ENCODE measurements around the gene ATP5F1D.
A peak's percentile ranks its signal among the peaks of the same experiment; 100 is the strongest.
"Not testable (repeated sequence)": the region's sequence is repeated elsewhere in the genome, so short reads cannot be mapped to it uniquely, and the experiment has no call there.

Gene ATP5F1D

DNA sequence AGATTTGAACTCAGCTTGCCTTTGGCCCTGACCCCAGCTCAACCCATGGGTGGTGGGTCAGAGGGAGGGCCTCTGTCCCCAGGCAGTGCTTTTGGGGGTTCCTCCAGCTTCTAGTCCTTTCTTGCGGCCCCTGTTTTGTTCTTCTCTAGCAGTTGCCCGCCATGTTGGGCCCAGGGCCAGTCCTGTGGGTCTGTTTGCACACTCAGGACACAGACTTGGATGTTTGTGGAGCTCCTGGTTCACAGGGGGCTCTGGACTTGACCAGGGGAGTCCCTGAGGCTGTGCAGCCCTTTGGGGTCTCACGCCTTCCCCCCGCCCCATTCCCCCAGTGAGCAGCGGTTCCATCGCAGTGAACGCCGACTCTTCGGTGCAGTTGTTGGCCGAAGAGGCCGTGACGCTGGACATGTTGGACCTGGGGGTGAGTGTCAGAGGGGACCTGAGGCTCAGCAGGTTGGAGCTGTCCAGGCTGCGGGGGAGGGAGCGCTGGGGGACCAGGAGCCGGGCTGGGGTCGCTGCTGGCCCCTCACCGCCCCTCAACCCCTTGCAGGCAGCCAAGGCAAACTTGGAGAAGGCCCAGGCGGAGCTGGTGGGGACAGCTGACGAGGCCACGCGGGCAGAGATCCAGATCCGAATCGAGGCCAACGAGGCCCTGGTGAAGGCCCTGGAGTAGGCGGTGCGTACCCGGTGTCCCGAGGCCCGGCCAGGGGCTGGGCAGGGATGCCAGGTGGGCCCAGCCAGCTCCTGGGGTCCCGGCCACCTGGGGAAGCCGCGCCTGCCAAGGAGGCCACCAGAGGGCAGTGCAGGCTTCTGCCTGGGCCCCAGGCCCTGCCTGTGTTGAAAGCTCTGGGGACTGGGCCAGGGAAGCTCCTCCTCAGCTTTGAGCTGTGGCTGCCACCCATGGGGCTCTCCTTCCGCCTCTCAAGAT lies 2.5 kb downstream of the ATP5F1D start:
- no peaks in the 10 kb centered on the region for H3K9me3 ChIP-seq (ENCODE audit: control insufficient read depth in 2 of 2, low read length in 2 of 2)
- peak overlapping the region; percentile 87 for H3K27ac ChIP-seq (ENCODE audit: low read length)
- peaks cover 74% of the 10 kb centered on the region for H3K4me1 ChIP-seq (ENCODE audit: control insufficient read depth, insufficient read depth, low read length)
- H3K4me3 ChIP-seq (ENCODE audit: low read length in 2 of 2) = peak overlapping the region in 1 of 2 donors; percentile 49
- no peaks in the 10 kb centered on the region for H3K27me3 ChIP-seq (ENCODE audit: control insufficient read depth in 1 of 2, insufficient read depth in 2 of 2, low read length in 2 of 2)
- H3K9ac ChIP-seq (ENCODE audit: low read length in 2 of 2) = peak overlapping the region; percentile 39 to 55
- H3K36me3 ChIP-seq (ENCODE audit: control insufficient read depth in 2 of 2, insufficient read depth in 2 of 2, low read length in 2 of 2) = no peaks in the 10 kb centered on the region

DNA sequence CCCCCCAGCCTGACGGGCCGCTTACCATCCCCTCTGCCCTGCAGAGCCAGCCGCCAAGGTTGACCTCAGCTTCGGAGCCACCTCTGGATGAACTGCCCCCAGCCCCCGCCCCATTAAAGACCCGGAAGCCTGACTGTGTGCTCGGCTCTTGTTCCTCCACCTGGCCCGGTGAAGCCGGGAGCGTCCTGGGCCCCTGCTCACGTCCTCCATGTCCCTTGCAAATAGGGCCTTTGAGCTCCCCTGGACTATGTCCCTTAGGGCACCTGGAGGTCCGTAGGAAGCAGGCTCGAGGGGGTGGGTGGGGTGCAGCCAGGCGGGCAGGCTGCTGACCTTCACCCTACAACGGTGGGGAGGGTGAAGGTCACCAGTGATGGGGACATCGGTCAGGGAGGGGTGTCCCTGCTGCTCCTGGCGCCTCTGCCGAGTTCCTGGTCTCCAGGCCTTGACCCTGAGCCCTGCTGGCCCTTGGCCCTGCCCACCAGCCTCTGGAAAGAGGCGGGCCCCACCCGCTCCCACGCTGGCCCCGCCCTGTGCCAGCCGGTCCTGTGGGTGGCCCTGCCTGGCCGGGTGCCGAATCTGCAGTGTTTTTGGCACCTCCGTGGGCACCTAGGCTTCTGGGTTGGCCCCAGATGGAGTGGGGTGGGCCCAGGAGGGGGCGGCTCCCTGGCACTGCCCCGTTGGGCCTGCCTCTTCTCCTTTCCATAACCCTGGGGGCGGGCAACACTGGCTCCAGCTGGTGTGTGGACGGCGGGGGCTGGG lies 3.3 kb downstream of the ATP5F1D start:
- Histone ChIP-seq H3K9ac (ENCODE audit: low read length in 2 of 2) (peak overlapping the region; percentile 29 to 39), H3K36me3 (ENCODE audit: control insufficient read depth in 2 of 2, insufficient read depth in 2 of 2, low read length in 2 of 2) (no peaks in the 10 kb centered on the region), H3K4me3 (ENCODE audit: low read length in 2 of 2) (peak overlapping the region in 1 of 2 donors; percentile 49), H3K4me1 (ENCODE audit: control insufficient read depth, insufficient read depth, low read length) (peaks cover 69% of the 10 kb centered on the region), H3K27ac (ENCODE audit: low read length) (peak overlapping the region; percentile 87), H3K27me3 (ENCODE audit: control insufficient read depth in 1 of 2, insufficient read depth in 2 of 2, low read length in 2 of 2) (no peaks in the 10 kb centered on the region), H3K9me3 (ENCODE audit: control insufficient read depth in 2 of 2, low read length in 2 of 2) (no peaks in the 10 kb centered on the region)

DNA sequence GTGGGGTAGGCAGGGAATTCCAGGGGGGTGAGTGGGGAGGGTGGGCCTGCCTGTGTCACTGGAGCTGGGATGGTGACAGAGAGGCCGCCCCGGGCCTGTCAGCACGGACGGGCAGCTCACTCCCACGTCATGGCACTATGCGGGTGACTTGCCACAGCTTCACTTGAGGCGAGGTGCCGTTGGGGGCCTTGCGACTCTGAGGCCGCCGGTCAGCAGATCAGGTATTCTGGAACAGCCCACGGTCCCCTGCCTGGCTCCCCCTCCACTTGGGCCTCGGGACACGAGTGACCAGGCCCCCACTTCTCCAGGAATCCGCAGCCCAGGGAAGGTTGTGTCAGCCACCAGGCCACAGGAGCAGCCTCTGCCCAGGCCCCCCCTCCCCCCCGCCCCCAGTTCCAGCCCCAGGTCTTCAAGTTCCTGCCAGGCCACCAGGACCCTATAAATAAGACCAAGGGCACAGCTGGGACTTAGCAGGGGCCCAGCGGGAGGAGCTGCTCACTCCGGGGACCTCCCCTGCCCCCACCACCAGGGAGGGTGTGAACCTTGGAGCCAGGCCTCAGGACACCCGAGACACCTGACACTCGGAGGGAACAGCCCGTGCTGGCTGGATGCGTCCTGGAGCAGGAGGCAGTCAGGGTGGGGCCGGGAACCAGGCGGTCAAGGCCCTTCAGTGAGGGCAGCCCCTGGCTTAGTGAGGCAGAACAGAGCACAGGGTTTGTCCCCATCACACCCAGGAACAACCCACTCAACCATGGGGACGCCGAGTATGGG lies 4.1 kb downstream of the ATP5F1D start:
- H3K4me1 ChIP-seq (ENCODE audit: control insufficient read depth, insufficient read depth, low read length) = peaks cover 61% of the 10 kb centered on the region
- H3K9me3 ChIP-seq (ENCODE audit: control insufficient read depth in 2 of 2, low read length in 2 of 2) = no peaks in the 10 kb centered on the region
- H3K36me3 ChIP-seq (ENCODE audit: control insufficient read depth in 2 of 2, insufficient read depth in 2 of 2, low read length in 2 of 2) = no peaks in the 10 kb centered on the region
- H3K9ac ChIP-seq (ENCODE audit: low read length in 2 of 2) = peak overlapping the region; percentile 28 to 55
- no peaks in the 10 kb centered on the region for H3K27me3 ChIP-seq (ENCODE audit: control insufficient read depth in 1 of 2, insufficient read depth in 2 of 2, low read length in 2 of 2)
- H3K27ac ChIP-seq (ENCODE audit: low read length) = peak overlapping the region; percentile 87
- H3K4me3 ChIP-seq (ENCODE audit: low read length in 2 of 2) = no peak overlapping the region

DNA sequence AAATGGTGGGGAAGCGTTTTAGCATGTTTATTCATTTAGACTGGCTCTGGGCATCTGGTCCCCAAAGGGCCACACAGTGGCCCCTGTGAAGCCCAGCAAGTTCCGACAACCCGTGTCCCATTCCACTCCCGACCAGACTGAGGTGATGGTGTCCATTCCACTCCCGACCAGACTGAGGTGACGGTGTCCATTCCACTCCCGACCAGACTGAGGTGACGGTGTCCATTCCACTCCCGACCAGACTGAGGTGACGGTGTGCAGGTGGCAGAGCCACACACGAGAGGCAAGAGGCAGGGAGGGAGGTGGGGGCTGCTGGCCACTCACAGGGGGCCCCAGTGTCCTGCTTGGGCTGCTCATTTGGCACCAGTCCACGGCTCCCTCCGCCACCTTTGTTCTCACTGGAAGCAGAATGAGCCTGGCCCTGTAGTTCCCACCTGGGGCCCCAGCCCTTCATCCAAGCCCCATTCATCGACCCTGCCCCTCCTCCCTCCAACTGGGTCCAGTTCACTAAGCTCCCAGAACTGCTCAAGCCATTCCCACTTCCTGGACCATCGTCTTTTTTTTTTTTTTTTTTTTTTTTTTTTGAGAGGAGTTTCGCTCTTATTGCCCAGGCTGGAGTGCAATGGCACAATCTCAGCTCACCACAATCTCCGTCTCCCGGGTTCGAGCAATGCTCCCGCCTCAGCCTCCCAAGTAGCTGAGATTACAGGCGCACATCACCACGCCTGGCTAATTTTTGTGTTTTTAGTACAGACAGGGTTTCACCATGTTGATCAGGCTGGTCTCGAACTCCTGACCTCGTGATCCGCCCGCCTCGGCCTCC lies 4.9 kb downstream of the ATP5F1D start:
- peaks cover 57% of the 10 kb centered on the region for H3K4me1 ChIP-seq (ENCODE audit: control insufficient read depth, insufficient read depth, low read length)
- peak overlapping the region in 1 of 2 donors; percentile 28 for H3K9ac ChIP-seq (ENCODE audit: low read length in 2 of 2)
- H3K27ac ChIP-seq (ENCODE audit: low read length) = peak overlapping the region; percentile 87
- H3K4me3 ChIP-seq (ENCODE audit: low read length in 2 of 2); H3K27me3 ChIP-seq (ENCODE audit: control insufficient read depth in 1 of 2, insufficient read depth in 2 of 2, low read length in 2 of 2); H3K9me3 ChIP-seq (ENCODE audit: control insufficient read depth in 2 of 2, low read length in 2 of 2); H3K36me3 ChIP-seq (ENCODE audit: control insufficient read depth in 2 of 2, insufficient read depth in 2 of 2, low read length in 2 of 2): not testable (repeated sequence)

DNA sequence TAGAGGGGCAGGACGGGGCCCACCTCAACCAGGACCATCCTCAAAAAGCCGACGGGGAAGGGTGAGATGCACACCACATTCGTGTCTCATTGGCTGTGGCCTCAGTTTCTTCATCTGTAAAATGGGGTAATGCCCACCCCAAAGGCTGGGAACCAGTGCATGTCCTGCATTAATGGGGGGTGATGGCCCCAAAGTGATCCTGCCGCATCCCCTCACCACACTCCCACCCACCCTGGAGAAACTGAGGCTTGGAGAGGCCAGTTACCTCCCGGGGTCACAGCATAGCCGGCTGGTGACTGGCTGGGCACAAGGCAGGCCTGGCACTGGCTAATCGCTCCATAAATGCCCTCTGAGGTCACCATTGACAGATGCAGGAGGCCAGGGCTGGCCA lies 6.2 kb downstream of the ATP5F1D start:
- Histone ChIP-seq H3K27me3 (ENCODE audit: control insufficient read depth in 1 of 2, insufficient read depth in 2 of 2, low read length in 2 of 2) (no peaks in the 10 kb centered on the region), H3K9ac (ENCODE audit: low read length in 2 of 2) (peak overlapping the region; percentile 58 to 69), H3K4me3 (ENCODE audit: low read length in 2 of 2) (peak overlapping the region in 1 of 2 donors; percentile 78), H3K4me1 (ENCODE audit: control insufficient read depth, insufficient read depth, low read length) (peaks cover 61% of the 10 kb centered on the region), H3K27ac (ENCODE audit: low read length) (peak overlapping the region; percentile 98), H3K36me3 (ENCODE audit: control insufficient read depth in 2 of 2, insufficient read depth in 2 of 2, low read length in 2 of 2) (peaks cover 0 to 8% of the 10 kb centered on the region in 2 donors), H3K9me3 (ENCODE audit: control insufficient read depth in 2 of 2, low read length in 2 of 2) (no peaks in the 10 kb centered on the region)

DNA sequence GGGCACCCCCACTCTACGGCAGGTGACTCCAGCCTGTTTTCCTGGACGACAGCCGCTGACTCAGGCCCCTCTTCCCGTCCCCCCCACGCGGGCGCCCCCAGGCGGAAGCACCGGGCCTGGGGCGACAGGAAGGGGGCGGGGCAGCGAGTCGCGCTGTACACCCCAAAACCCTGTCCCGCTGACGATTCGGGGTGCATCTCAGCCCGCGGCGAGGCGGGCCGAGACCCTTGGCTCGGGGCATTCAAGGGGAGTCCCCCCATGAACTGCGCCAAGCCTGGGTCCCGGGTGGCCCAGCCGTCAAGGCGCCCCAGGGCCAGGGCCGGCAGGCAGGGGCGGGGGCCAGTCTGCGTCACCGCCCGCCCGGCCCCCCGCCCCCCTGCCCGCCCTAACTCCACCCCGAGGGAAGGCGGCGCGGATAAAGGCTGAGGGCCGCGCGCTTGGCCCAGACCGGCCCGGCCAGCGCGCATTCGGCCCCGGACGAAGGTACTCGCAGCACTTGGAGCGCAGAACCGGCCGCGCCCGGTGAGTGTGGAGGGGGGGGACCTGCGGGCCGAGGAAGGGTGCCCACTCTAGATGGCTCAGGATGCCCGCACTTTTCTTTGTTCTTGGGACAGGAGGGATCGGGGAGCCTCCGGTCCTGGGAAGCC lies 6.7 kb downstream of the ATP5F1D start, which contains the start of gene MIDN:
Gene MIDN (plus strand): TSS at position 445 of the 647 bp plus-strand sequence. CDS start 1,714 bp downstream, outside the sequence.
- Histone ChIP-seq H3K9ac (ENCODE audit: low read length in 2 of 2) (peak within 1 kb of the TSS; percentile 80 to 99), H3K4me3 (ENCODE audit: low read length in 2 of 2) (peak within 1 kb of the TSS; percentile 77 to 78), H3K36me3 (ENCODE audit: control insufficient read depth in 2 of 2, insufficient read depth in 2 of 2, low read length in 2 of 2) (peaks cover 0 to 8% of the 10 kb centered on the region in 2 donors), H3K4me1 (ENCODE audit: control insufficient read depth, insufficient read depth, low read length) (peaks cover 60% of the 10 kb centered on the region), H3K9me3 (ENCODE audit: control insufficient read depth in 2 of 2, low read length in 2 of 2) (no peaks in the 10 kb centered on the region), H3K27me3 (ENCODE audit: control insufficient read depth in 1 of 2, insufficient read depth in 2 of 2, low read length in 2 of 2) (no peaks in the 10 kb centered on the region), H3K27ac (ENCODE audit: low read length) (peak within 1 kb of the TSS; percentile 98)

DNA sequence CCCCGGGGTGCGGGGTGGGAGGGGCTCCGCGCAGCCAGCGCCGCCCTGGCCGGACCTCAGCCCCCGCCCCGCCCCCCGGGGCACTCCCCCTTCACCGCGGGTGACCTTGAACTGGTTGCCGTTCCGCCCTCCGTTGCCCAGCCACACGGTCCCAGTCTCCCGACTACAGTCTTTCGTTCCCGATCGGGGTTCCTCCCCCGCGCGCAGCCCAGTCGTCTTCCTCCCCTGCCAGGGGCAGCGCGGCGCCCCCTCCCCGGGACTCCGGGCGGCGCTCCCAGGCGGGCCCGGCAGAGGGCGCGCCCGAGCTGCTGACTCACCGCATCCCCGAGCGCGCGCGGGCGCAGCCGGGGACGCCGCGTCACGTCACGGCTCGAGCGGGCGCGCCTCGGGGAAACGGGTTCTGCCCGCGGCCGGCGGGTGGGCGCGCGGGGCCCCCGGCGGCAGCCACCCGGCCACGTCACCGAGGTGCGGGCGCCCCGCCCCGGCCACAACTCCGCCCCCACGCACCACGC lies 7.3 kb downstream of the ATP5F1D start:
- H3K4me3 ChIP-seq (ENCODE audit: low read length in 2 of 2) = peak overlapping the region; percentile 77 to 78
- peaks cover 60% of the 10 kb centered on the region for H3K4me1 ChIP-seq (ENCODE audit: control insufficient read depth, insufficient read depth, low read length)
- no peaks in the 10 kb centered on the region for H3K27me3 ChIP-seq (ENCODE audit: control insufficient read depth in 1 of 2, insufficient read depth in 2 of 2, low read length in 2 of 2)
- no peaks in the 10 kb centered on the region for H3K9me3 ChIP-seq (ENCODE audit: control insufficient read depth in 2 of 2, low read length in 2 of 2)
- peak overlapping the region; percentile 80 to 99 for H3K9ac ChIP-seq (ENCODE audit: low read length in 2 of 2)
- peak overlapping the region; percentile 98 for H3K27ac ChIP-seq (ENCODE audit: low read length)
- H3K36me3 ChIP-seq (ENCODE audit: control insufficient read depth in 2 of 2, insufficient read depth in 2 of 2, low read length in 2 of 2) = peaks cover 0 to 8% of the 10 kb centered on the region in 2 donors

DNA sequence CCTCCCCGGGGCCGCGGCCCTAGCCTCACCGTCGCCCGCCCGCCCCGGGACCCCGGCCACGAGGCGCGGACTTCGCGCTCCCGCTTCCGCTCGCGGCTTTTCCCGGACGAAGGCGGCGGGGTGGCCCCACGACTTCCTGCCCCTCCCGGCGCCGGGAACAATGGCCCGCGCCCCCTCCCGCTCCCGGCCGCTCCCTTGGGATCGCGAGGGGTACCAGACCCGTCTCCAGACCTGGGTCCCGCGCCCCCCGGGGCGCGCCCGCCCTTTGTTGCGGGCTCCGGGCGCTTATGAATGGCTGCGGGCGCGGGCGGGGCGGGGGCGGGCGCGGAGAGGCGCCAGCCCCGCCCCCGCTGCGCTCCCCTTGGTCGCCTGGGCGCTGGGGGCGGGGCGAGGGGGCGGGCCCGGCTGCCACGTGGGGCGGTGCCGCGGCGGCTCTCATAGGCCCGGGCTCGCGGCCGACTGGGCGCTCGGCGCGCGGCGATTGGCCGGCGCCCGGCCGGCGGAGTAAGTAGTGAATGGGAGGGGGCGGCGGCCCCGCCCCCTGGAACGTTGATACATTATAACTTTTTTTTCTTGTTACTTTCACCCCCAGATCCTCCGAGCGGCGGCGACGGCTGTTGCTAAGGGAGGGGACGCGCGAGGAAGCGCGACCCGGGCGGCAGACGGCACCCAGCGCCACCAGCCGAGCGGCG lies 7.9 kb downstream of the ATP5F1D start:
- peaks cover 2 to 10% of the 10 kb centered on the region in 2 donors for H3K36me3 ChIP-seq (ENCODE audit: control insufficient read depth in 2 of 2, insufficient read depth in 2 of 2, low read length in 2 of 2)
- H3K4me3 ChIP-seq (ENCODE audit: low read length in 2 of 2) = peak overlapping the region; percentile 67 to 78
- H3K9me3 ChIP-seq (ENCODE audit: control insufficient read depth in 2 of 2, low read length in 2 of 2) = no peaks in the 10 kb centered on the region
- peak overlapping the region; percentile 66 to 75 for H3K9ac ChIP-seq (ENCODE audit: low read length in 2 of 2)
- no peaks in the 10 kb centered on the region for H3K27me3 ChIP-seq (ENCODE audit: control insufficient read depth in 1 of 2, insufficient read depth in 2 of 2, low read length in 2 of 2)
- peak overlapping the region; percentile 98 for H3K27ac ChIP-seq (ENCODE audit: low read length)
- H3K4me1 ChIP-seq (ENCODE audit: control insufficient read depth, insufficient read depth, low read length) = peaks cover 60% of the 10 kb centered on the region

DNA sequence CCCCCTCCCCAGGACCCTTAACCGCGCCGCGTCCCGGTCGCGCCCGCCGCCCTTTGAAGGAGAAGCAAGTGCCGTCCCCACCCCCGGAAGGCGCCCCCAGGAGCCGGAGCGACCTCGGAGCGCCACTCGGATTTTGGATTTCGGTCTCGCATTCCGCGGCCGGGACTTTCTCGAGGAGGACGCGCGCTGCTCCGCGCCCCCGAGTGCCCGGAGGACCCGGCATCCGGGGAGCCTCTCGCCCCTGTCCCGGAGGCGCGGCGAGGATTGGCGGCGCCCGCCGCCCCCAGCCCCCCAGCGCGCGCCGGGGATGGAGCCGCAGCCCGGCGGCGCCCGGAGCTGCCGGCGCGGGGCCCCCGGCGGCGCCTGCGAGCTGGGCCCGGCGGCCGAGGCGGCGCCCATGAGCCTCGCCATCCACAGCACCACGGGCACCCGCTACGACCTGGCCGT lies 8.5 kb downstream of the ATP5F1D start:
- peak overlapping the region; percentile 67 to 72 for H3K4me3 ChIP-seq (ENCODE audit: low read length in 2 of 2)
- peak overlapping the region; percentile 66 to 72 for H3K9ac ChIP-seq (ENCODE audit: low read length in 2 of 2)
- peak overlapping the region; percentile 82 for H3K27ac ChIP-seq (ENCODE audit: low read length)
- no peaks in the 10 kb centered on the region for H3K27me3 ChIP-seq (ENCODE audit: control insufficient read depth in 1 of 2, insufficient read depth in 2 of 2, low read length in 2 of 2)
- peaks cover 60% of the 10 kb centered on the region for H3K4me1 ChIP-seq (ENCODE audit: control insufficient read depth, insufficient read depth, low read length)
- no peaks in the 10 kb centered on the region for H3K9me3 ChIP-seq (ENCODE audit: control insufficient read depth in 2 of 2, low read length in 2 of 2)
- H3K36me3 ChIP-seq (ENCODE audit: control insufficient read depth in 2 of 2, insufficient read depth in 2 of 2, low read length in 2 of 2) = peaks cover 8 to 15% of the 10 kb centered on the region in 2 donors

Measured in stomach smooth muscle (tissue), 2 donors.